Activated naive CD8-positive, alpha-beta T cell treated with anti-CD3 and anti-CD28 coated beads, Interleukin-2, amount 10 ng/mL, durations not matched to agents 7 days and 5 days (primary cell): Measurements from ENCODE around the gene C16orf92. TPM values are rescaled to one million over a fixed set of nuclear protein-coding genes. Genes with fewer than 3 reads are reported as not detected.

Experiments
- total RNA-seq, 2 experiments: library from RNA; stranded (reverse); gene quantifications; one replicate each; pipeline ENCODE4 v1.2.3, GENCODE V29; 2021

C16orf92 gene
- total RNA-seq, 2 experiments from 2014 or later = not detected

Other genes with a start within 250 kb of the C16orf92 start
- gene ZG16, start 244.9 kb upstream of the C16orf92 start, total RNA-seq = not detected
- 100 to 1,000 TPM; 191 to 199 TPM for gene KIF22, start 232.4 kb upstream of the C16orf92 start, total RNA-seq
- 100 to 1,000 TPM; 395 to 418 TPM for gene MAZ, start 216.7 kb upstream of the C16orf92 start, total RNA-seq
- gene PRRT2, start 211.0 kb upstream of the C16orf92 start, total RNA-seq = 1 to 10 TPM; 2.2 to 2.3 TPM
- 10 to 100 TPM; 29.8 to 34.3 TPM for gene PAGR1, start 207.0 kb upstream of the C16orf92 start, total RNA-seq
- 100 to 1,000 TPM; 130 to 136 TPM for gene MVP, start 202.7 kb upstream of the C16orf92 start, total RNA-seq
- 10 to 100 TPM; 65.0 to 74.7 TPM for gene CDIPT, start 160.0 kb upstream of the C16orf92 start, total RNA-seq
- gene SEZ6L2, start 123.6 kb upstream of the C16orf92 start, total RNA-seq = not detected
- under 1 TPM in 1 of 2 experiments, not detected in 1; 0.42 TPM for gene ASPHD1, start 122.7 kb upstream of the C16orf92 start, total RNA-seq
- gene KCTD13, start 97.0 kb upstream of the C16orf92 start, total RNA-seq = 10 to 100 TPM; 49.7 to 50.0 TPM
- gene TMEM219, start 61.1 kb upstream of the C16orf92 start, total RNA-seq = 10 to 100 TPM; 67.8 to 74.5 TPM
- 10 to 100 TPM; 51.6 to 53.4 TPM for gene TAOK2, start 49.3 kb upstream of the C16orf92 start, total RNA-seq
- gene HIRIP3, start 27.6 kb upstream of the C16orf92 start, total RNA-seq = 10 to 100 TPM; 35.1 to 37.3 TPM
- 100 to 1,000 TPM; 113 to 118 TPM for gene INO80E, start 27.0 kb upstream of the C16orf92 start, total RNA-seq
- gene DOC2A, start 12.2 kb upstream of the C16orf92 start, total RNA-seq = not detected
- 1 to 10 TPM; 3.9 to 5.5 TPM for gene TLCD3B, start 8.1 kb downstream of the C16orf92 start, total RNA-seq
- gene ALDOA, start 42.6 kb downstream of the C16orf92 start, total RNA-seq = 1,000 to 10,000 TPM; 1,486 to 1,632 TPM
- gene PPP4C, start 52.8 kb downstream of the C16orf92 start, total RNA-seq = 100 to 1,000 TPM; 123 to 133 TPM
- 1 to 10 TPM; 2.4 to 3.0 TPM for gene TBX6, start 68.7 kb downstream of the C16orf92 start, total RNA-seq
- gene YPEL3, start 73.0 kb downstream of the C16orf92 start, total RNA-seq = 100 to 1,000 TPM; 135 to 139 TPM
- gene GDPD3, start 90.3 kb downstream of the C16orf92 start, total RNA-seq = 10 to 100 TPM; 14.3 to 18.6 TPM
- 10 to 100 TPM; 77.6 to 81.4 TPM for gene MAPK3, start 100.0 kb downstream of the C16orf92 start, total RNA-seq
- 1,000 to 10,000 TPM; 1,426 to 1,488 TPM for gene CORO1A, start 160.4 kb downstream of the C16orf92 start, total RNA-seq
- 100 to 1,000 TPM; 122 to 145 TPM for gene BOLA2B, start 170.5 kb downstream of the C16orf92 start, total RNA-seq
- 100 to 1,000 TPM in 1 of 2 experiments, 10 to 100 TPM in 1; 59.7 to 121 TPM for gene SLX1A, start 170.7 kb downstream of the C16orf92 start, total RNA-seq
- gene SULT1A3, start 176.1 kb downstream of the C16orf92 start, total RNA-seq = 10 to 100 TPM; 31.8 to 32.3 TPM
- gene NPIPB13, start 225.3 kb downstream of the C16orf92 start, total RNA-seq = 10 to 100 TPM; 19.0 to 30.7 TPM